Activated T-cell treated with anti-CD3 and anti-CD28 coated beads for 48 hours (primary cell): Measurements from ENCODE around the gene IL17RE.
A peak's percentile ranks its signal among the peaks of the same experiment; 100 is the strongest.
"Not testable (repeated sequence)": the region's sequence is repeated elsewhere in the genome, so short reads cannot be mapped to it uniquely, and the experiment has no call there.

ENCODE experiments used
- DNase-seq: peaks from one replicate; pipeline ENCODE4 v3.0.0-alpha.2; 2020; ENCODE audit warnings: low read depth

The IL17RE gene

GRCh38 chr3:9933561-9934234, 31.1 kb downstream of the IL17RE start, which contains the start of gene CRELD1:
Gene CRELD1, plus strand, starts transcription at chr3:9933834. Its CDS starts 605 bp downstream, at chr3:9934439.
- peak; percentile 95 for DNase-seq

GRCh38 chr3:9934235-9934621, 31.6 kb downstream of the IL17RE start:
- DNase-seq: no peak

- no peak for DNase-seq
Observed at GRCh38 chr3:9934993-9935392, 32.3 kb downstream of the IL17RE start.

GRCh38 chr3:9935966-9936510, 33.4 kb downstream of the IL17RE start:
- no peak for DNase-seq

GRCh38 chr3:9937486-9938238, 35.0 kb downstream of the IL17RE start:
- DNase-seq: no peak

- no peak for DNase-seq
Observed at GRCh38 chr3:9938966-9939365, 36.3 kb downstream of the IL17RE start.

- not testable (repeated sequence) for DNase-seq
Observed at GRCh38 chr3:9939906-9940305, 37.3 kb downstream of the IL17RE start.

- DNase-seq: no peak
Observed at GRCh38 chr3:9940746-9941145, 38.1 kb downstream of the IL17RE start.

GRCh38 chr3:9942164-9942563, 39.5 kb downstream of the IL17RE start:
- no peak for DNase-seq

- no peak for DNase-seq
Observed at GRCh38 chr3:9942934-9943690, 40.5 kb downstream of the IL17RE start.

- no peak for DNase-seq
Observed at GRCh38 chr3:9944271-9944670, 41.6 kb downstream of the IL17RE start.

GRCh38 chr3:9945358-9945757, 42.7 kb downstream of the IL17RE start:
- DNase-seq: no peak

GRCh38 chr3:9946112-9947024, 43.7 kb downstream of the IL17RE start:
- peak; percentile 79 for DNase-seq

- no peak for DNase-seq
Observed at GRCh38 chr3:9947025-9947995, 44.7 kb downstream of the IL17RE start.

- DNase-seq: no peak
Observed at GRCh38 chr3:9948586-9948985, 45.9 kb downstream of the IL17RE start.

- DNase-seq: no peak
Observed at GRCh38 chr3:9949115-9949514, 46.5 kb downstream of the IL17RE start.

GRCh38 chr3:9949626-9950025, 47.0 kb downstream of the IL17RE start:
- no peak for DNase-seq

- DNase-seq: no peak
Observed at GRCh38 chr3:9951126-9951525, 48.5 kb downstream of the IL17RE start.

- no peak for DNase-seq
Observed at GRCh38 chr3:9951598-9951961, 48.9 kb downstream of the IL17RE start.
